Activated T-cell treated with anti-CD3 and anti-CD28 coated beads, Interleukin-2, amount 50 U/mL, for 72 hours (primary cell): Measurements from ENCODE around the gene NT5C. TPM values are rescaled to one million over a fixed set of nuclear protein-coding genes. Genes with fewer than 3 reads are reported as not detected.
A peak's percentile ranks its signal among the peaks of the same experiment; 100 is the strongest.

Source experiments
- ATAC-seq, 2 donors: fragments of 150-1000 bp; cut with Tn5 transposase; replicated peaks in 1 of 2; 2 replicates each; pipeline ENCODE4 v1.10.0; 2021; ENCODE audit warnings: moderate library complexity in 2 of 2, mild to moderate bottlenecking in 1 of 2
- DNase-seq, 2 donors: peaks; one replicate each; pipeline ENCODE4 v3.0.0; 2021 to 2022; ENCODE audit warnings: mixed read lengths in 1 of 2
- H3K27ac Mint-ChIP-seq: one replicate; pipeline ENCODE4 v1.8.0; 2022; ENCODE audit warnings: mild to moderate bottlenecking, moderate library complexity, mixed read lengths
- H3K27me3 Mint-ChIP-seq: one replicate; pipeline ENCODE4 v1.8.0; 2022; ENCODE audit warnings: low read depth, mixed read lengths
- H3K36me3 Mint-ChIP-seq, 2 donors: one replicate each; pipeline ENCODE4 v1.8.0; 2022; ENCODE audit warnings: mixed read lengths in 2 of 2, mild to moderate bottlenecking in 1 of 2; ENCODE audit not compliant: insufficient read depth in 2 of 2
- H3K4me1 Mint-ChIP-seq: one replicate; pipeline ENCODE4 v1.8.0; 2022; ENCODE audit warnings: low read depth, mixed read lengths
- H3K4me3 Mint-ChIP-seq, 2 donors: one replicate each; pipeline ENCODE4 v1.8.0; 2022; ENCODE audit warnings: mild to moderate bottlenecking in 2 of 2, mixed read lengths in 2 of 2, moderate library complexity in 2 of 2
- H3K9me3 Mint-ChIP-seq, 2 donors: one replicate each; pipeline ENCODE4 v1.8.0; 2022; ENCODE audit warnings: mixed read lengths in 2 of 2
- total RNA-seq, 2 donors: library from RNA; stranded (reverse); gene quantifications; one replicate each; pipeline ENCODE4 v1.2.3, GENCODE V29; 2022

Gene NT5C
- total RNA-seq, 2 donors from 2014 or later = 56.5 to 65.9 TPM

DNA sequence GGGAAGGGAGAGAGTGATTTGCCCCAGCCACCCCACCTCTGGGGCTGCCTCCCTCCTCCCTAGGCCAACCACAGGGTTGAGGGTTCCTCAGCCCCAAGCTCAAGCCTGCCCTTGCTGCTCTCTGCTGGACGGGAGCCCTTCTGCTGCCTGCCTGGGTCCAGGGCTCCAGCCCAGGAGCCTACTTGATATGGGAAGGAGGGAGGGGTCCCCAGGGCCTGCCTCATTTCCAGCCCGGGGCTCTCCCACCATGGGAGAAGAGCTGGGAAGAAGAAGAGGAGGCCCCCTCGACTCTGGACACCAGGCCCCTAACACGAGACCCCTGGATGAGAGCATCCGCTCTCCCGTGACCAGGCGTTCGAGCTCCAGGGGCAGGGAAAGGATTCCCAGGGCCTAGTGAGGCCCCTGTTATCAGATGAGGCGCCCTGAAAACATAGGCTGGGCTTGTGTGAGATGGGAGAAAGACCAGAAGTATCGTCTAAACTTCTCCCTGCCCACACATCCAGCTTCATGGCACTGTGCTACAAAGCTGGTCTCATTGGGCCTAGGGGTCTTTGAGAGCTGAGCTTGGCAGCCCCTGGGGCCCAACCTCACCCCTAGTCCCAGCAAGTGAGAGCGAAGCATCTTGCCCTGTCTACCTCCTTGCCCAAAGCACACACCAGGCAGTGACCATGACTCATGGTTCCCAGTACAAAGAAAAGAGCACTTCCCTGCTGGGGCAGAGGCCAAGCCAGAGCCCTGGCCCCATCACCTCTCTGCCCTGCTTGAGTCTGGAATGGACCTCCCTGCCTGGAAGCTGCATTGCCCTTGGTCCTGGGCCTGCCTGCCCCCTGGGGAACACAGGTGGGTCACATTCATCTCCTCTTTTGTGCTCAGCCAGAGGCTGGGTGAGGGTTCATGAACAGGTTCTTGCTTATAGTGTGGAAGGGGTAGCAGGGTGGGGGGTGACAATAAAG, 42.8 kb downstream of the NT5C start:
- Mint-ChIP-seq H3K9me3 (no peaks in the 10 kb centered on the region), H3K4me1 (peaks cover 57% of the 10 kb centered on the region), H3K27ac (no peak overlapping the region), H3K36me3 (no peaks in the 10 kb centered on the region), H3K4me3 (peak overlapping the region; percentile 75 to 91), H3K27me3 (no peaks in the 10 kb centered on the region)
- no peak for DNase-seq
- ATAC-seq = peak; percentile 50 to 60

DNA sequence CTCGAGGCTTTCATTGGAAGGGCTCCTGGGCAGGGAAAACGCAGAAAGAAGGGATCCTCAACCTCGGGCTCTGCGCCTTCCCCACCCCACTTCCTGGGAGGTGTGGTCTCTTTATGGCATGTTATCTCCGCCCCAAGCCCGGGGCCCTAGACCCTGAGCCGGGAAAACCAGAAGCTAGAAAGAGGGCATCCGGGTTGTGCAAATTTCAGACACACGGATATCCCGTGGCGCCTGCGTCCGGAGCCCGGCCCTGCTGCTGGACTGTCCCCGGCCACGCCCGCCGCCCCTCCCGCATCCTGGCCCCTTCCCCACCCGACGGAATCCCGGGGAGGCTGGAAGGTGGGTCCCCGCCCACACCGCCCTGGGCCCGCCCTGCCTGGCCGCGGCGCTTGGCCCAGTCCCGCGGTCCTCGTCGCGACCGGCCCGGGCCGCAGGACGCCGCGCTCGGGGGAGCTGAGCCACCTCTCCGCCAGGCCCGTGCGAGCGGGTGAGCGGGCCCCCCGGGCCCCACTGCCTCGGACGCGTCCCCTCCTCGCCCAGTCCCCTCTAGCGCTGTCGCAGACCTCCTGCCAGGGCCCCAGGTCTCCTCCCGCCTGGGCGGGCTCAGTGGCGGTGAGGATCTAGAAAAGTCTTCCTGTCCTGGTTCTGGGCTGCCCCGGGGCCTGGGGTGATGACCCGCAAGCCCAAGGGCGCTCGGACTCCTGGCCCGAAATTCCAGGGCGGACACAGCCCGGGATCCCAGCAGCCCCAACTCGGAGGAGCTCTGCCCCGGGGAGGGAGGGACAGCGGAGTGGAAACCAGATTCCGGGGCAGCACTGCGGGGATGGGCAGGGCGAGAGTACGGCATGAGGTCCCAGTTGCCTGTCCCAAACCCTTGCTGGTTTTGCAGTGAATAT, 43.7 kb downstream of the NT5C start, which contains the start of gene SLC16A5:
Gene SLC16A5, plus strand, starts transcription at position 397 of the 896 bp plus-strand sequence. CDS start 5,683 bp downstream, outside the sequence.
- ATAC-seq (peak; percentile 68 to 82), DNase-seq (peak; percentile 58 to 62)
- peaks cover 58% of the 10 kb centered on the region for H3K4me1 Mint-ChIP-seq
- H3K4me3 Mint-ChIP-seq = peak within 1 kb of the TSS; percentile 75 to 91
- H3K27me3 Mint-ChIP-seq = no peaks in the 10 kb centered on the region
- no peaks in the 10 kb centered on the region for H3K36me3 Mint-ChIP-seq
- no peak within 1 kb of the TSS for H3K27ac Mint-ChIP-seq
- H3K9me3 Mint-ChIP-seq = no peaks in the 10 kb centered on the region

DNA sequence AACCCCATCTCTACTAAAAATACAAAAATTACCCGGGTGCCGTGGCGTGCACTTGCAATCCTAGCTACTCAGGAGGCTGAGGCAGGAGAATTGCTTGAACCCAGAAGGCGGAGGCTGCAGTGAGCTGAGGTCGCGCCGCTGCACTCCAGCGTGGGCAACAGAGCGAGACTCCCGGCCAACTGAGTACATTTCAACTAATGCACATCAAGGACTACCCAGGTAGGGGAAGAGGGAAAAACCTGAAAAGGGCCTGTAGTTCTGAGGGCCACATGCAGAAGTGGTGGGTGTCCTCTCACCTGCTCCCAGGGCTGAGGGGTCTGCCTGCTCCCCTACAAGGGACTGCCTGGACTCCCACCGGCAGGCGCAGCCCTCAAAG, 44.4 kb downstream of the NT5C start:
- peak overlapping the region; percentile 59 to 78 for H3K4me3 Mint-ChIP-seq
- ATAC-seq (no peak), DNase-seq (no peak)
- H3K36me3 Mint-ChIP-seq = no peaks in the 10 kb centered on the region
- no peak overlapping the region for H3K27ac Mint-ChIP-seq
- H3K9me3 Mint-ChIP-seq = no peaks in the 10 kb centered on the region
- H3K4me1 Mint-ChIP-seq = peaks cover 61% of the 10 kb centered on the region
- no peaks in the 10 kb centered on the region for H3K27me3 Mint-ChIP-seq

DNA sequence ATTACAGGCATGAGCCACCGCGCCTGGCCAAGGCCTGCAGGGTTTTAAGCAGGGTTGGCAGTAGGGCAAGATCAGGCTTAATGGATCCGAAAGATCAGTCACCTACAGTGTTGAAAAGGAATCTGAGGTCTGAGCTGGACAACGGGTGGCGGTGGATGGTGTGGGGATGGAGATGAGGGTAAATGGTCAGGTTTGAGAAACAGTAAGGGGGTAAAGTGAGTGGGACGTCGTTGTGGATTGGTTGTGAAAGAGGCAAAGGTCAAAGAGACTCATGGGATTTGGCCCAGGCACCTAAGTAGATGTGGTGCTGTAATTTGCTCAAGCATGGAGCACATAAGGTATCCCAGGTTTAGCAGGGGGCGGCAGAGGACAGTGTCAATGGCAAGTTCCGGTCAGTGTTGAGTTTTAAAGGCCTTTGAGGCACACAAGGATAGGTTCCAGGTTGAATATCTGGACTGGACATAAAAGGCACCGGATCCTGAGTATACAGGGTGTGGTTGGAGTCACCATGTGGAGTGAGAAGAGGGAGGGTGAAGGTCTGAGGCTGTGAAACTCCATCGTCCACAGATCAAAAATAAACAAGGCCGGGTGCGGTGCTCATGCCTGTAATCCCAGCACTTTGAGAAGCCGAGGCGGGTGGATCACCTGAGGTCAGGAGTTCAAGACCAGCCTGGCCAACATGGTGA, 44.9 kb downstream of the NT5C start:
- ATAC-seq (no peak), DNase-seq (no peak)
- Mint-ChIP-seq H3K4me1 (peaks cover 56% of the 10 kb centered on the region), H3K27ac (no peak overlapping the region), H3K9me3 (no peaks in the 10 kb centered on the region), H3K36me3 (no peaks in the 10 kb centered on the region), H3K4me3 (peak overlapping the region; percentile 55 to 78), H3K27me3 (no peaks in the 10 kb centered on the region)

DNA sequence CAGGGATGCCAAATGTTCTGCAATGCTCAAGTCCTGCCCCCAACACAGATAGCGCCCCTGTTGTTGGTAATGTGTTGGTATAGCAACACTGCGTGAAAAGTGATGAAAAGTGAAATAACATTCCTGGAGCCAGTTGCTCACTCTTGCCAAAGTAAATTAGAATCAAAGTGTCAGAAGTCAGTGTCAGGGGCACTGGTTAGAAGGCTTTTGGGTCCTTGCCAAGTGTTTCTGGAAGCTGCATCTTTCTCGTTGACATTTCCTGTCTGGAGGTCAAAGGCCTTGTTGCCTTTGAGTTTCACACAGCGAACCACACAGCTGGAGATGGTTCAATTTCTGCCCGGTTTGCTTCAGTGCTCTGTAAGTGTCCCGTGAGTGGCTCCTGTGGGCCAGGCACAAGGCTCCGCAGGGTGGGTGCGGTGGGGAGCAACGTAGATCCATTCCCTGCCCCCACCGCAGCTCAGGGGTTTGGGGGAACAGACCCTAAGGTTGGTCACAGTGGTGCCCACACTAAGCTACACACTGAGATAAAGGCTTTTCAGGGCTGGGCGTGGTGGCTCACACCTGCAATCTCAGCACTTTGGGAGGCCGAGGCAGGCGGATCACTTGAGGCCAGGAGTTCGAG, 47.4 kb downstream of the NT5C start:
- H3K27ac Mint-ChIP-seq = no peak overlapping the region
- peaks cover 44% of the 10 kb centered on the region for H3K4me1 Mint-ChIP-seq
- H3K36me3 Mint-ChIP-seq = no peaks in the 10 kb centered on the region
- H3K9me3 Mint-ChIP-seq = no peaks in the 10 kb centered on the region
- no peak overlapping the region for H3K4me3 Mint-ChIP-seq
- ATAC-seq = no peak
- DNase-seq = peak in 1 of 2 donors; percentile 26
- H3K27me3 Mint-ChIP-seq = no peaks in the 10 kb centered on the region

DNA sequence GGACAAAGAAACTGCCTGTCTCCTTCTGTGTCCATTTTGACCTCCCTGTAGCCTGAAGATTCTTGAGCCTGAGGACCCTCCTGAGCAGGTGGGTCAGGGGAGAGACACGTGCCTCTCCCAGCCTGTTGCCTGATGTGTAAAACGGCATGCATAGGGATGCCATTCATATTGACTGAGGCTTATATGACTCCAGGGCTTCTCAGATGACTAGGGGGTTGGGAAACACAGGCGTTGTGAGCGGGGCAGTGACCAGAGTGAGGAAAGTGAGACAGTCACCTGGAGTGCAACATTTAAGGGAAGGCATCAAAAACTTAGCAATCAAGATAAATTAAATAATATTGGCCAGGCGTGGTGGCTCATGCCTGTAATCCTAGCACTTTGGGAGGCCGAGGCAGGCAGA, 48.9 kb downstream of the NT5C start:
- Mint-ChIP-seq H3K27ac (no peak overlapping the region), H3K9me3 (no peaks in the 10 kb centered on the region), H3K27me3 (no peaks in the 10 kb centered on the region), H3K4me3 (no peak overlapping the region), H3K4me1 (peaks cover 45% of the 10 kb centered on the region), H3K36me3 (no peaks in the 10 kb centered on the region)
- DNase-seq = no peak
- no peak for ATAC-seq

DNA sequence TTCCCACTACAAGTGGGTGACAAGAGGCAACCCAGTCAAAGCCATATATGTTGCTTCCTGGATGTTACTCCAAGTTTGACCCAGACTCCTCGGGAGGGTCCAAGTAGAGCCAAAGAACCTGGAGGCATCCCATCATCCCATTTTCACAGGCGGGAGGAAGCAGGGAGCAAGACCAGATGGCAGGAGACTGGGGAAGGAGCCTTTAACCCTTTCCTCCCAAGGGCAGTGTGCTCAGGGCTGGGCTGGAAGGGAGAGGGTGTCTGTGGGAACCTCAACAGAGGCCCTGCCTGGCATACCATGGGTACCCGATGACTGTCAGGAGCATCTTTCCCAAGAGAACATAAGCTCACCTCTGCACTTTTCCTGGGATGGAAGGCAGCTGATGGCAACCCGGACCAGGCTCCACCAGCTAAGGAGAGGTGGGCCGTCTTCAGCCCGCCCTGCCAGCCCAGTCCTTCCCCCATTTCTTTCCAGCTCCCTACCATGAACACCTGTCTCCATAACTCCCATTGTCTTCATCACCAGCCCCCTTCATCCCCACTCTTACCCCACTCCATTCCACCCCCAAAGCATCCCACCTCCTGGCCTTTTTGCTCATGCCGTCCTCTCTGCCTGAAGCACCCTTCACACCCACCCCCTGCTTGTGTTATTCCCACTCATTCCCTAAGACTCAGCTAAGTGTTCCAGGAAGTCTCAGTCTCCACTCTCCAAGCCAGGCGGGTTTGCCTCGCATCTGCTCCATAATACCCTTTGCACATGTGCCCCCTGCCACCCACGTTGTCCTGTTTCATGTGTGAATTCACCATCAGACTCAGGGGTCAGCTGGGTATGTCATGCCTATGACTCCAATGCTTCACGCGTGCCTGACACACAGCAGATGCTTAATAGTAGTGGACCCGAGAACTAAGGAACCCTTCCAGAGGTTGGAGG, 49.7 kb downstream of the NT5C start:
- DNase-seq (no peak), ATAC-seq (no peak)
- H3K9me3 Mint-ChIP-seq = no peaks in the 10 kb centered on the region
- no peak overlapping the region for H3K4me3 Mint-ChIP-seq
- H3K4me1 Mint-ChIP-seq = peaks cover 39% of the 10 kb centered on the region
- no peaks in the 10 kb centered on the region for H3K36me3 Mint-ChIP-seq
- no peaks in the 10 kb centered on the region for H3K27me3 Mint-ChIP-seq
- no peak overlapping the region for H3K27ac Mint-ChIP-seq

Other genes starting within 250 kb of the NT5C start
- gene FADS6, start 238.1 kb downstream of the NT5C start, total RNA-seq = not detected
- not detected for gene USH1G, start 208.5 kb downstream of the NT5C start, total RNA-seq
- not detected for gene OTOP2, start 207.5 kb downstream of the NT5C start, total RNA-seq
- gene OTOP3, start 195.8 kb downstream of the NT5C start, total RNA-seq = not detected
- gene HID1, start 159.0 kb downstream of the NT5C start, total RNA-seq = 1 to 10 TPM; 7.3 to 7.4 TPM
- gene CDR2L, start 144.1 kb downstream of the NT5C start, total RNA-seq = under 1 TPM; 0.56 to 0.72 TPM
- gene MRPL58, start 119.1 kb downstream of the NT5C start, total RNA-seq = 10 to 100 TPM; 39.1 to 50.6 TPM
- gene ATP5PD, start 84.8 kb downstream of the NT5C start, total RNA-seq = 100 to 1,000 TPM; 125 to 147 TPM
- gene KCTD2, start 84.5 kb downstream of the NT5C start, total RNA-seq = 10 to 100 TPM; 21.4 to 24.1 TPM
- 1 to 10 TPM; 7.5 to 9.8 TPM for gene SLC16A5, start 43.8 kb downstream of the NT5C start, total RNA-seq
- 10 to 100 TPM; 10.6 to 12.9 TPM for gene ARMC7, start 21.8 kb downstream of the NT5C start, total RNA-seq
- gene JPT1, start 22.8 kb upstream of the NT5C start, total RNA-seq = 100 to 1,000 TPM; 162 to 188 TPM
- gene SUMO2, start 51.2 kb upstream of the NT5C start, total RNA-seq = 100 to 1,000 TPM; 361 to 368 TPM
- 100 to 1,000 TPM in 1 of 2 donors, 10 to 100 TPM in 1; 88.3 to 114 TPM for gene NUP85, start 73.9 kb upstream of the NT5C start, total RNA-seq
- 10 to 100 TPM; 77.1 to 80.9 TPM for gene GGA3, start 129.9 kb upstream of the NT5C start, total RNA-seq
- 10 to 100 TPM; 42.8 to 43.0 TPM for gene MRPS7, start 130.1 kb upstream of the NT5C start, total RNA-seq
- 10 to 100 TPM; 63.1 to 67.9 TPM for gene MIF4GD, start 139.5 kb upstream of the NT5C start, total RNA-seq
- 10 to 100 TPM; 39.9 to 59.3 TPM for gene SLC25A19, start 157.7 kb upstream of the NT5C start, total RNA-seq